K562 (cell line): ENCODE results near the gene NBEAL2. TPM values are rescaled to one million over a fixed set of nuclear protein-coding genes. Genes with fewer than 3 reads are reported as not detected.

Source experiments
- ARID4B ChIP-seq: sonication (generic); formaldehyde crosslinking; IDR thresholded peaks from 2 replicates; pipeline ENCODE4 v1.8.0; 2022; ENCODE audit warnings: mild to moderate bottlenecking, missing genetic modification reagents
- BRD4 ChIP-seq: fragments of 200-600 bp; sonication (generic); IDR thresholded peaks from 2 replicates; pipeline ENCODE4 v1.6.1; 2017; ENCODE audit warnings: inconsistent platforms
- CTCFL ChIP-seq: IDR thresholded peaks from 2 replicates; pipeline ENCODE4 v1.6.1; 2011; ENCODE audit warnings: borderline replicate concordance, low read depth, mild to moderate bottlenecking, moderate library complexity, low read length; ENCODE audit not compliant: insufficient read depth, poor library complexity, severe bottlenecking
- GABPB1 ChIP-seq: sonication (generic); formaldehyde crosslinking; IDR thresholded peaks from 2 replicates; pipeline ENCODE4 v1.8.0; 2022; ENCODE audit warnings: mild to moderate bottlenecking, missing genetic modification reagents
- KDM4B ChIP-seq, 2 experiments: fragments of 450-650 bp in 1 of 2; sonication (generic) in 1 of 2; IDR thresholded peaks; 2 replicates each; pipeline ENCODE4 v1.6.1; 2016 to 2017; ENCODE audit warnings: borderline replicate concordance in 2 of 2, antibody characterized with exemption in 1 of 2, low read depth in 1 of 2, mild to moderate bottlenecking in 1 of 2
- KDM5B ChIP-seq: fragments of 200-600 bp; sonication (generic); IDR thresholded peaks from 2 replicates; pipeline ENCODE4 v1.6.1; 2012; ENCODE audit warnings: low read depth, mild to moderate bottlenecking, moderate library complexity, low read length, control low read depth, inconsistent platforms; ENCODE audit not compliant: insufficient replicate concordance
- MTA1 ChIP-seq: fragments of 450-650 bp; IDR thresholded peaks from 2 replicates; pipeline ENCODE4 v1.6.1; 2017; ENCODE audit warnings: borderline replicate concordance
- POLR2A ChIP-seq: fragments of 450-650 bp; conservative IDR thresholded peaks from 2 replicates; pipeline ENCODE4 v1.6.1; 2016
- TEAD2 ChIP-seq: fragments of 450-650 bp; IDR thresholded peaks from 2 replicates; pipeline ENCODE4 v1.6.1; 2016; ENCODE audit warnings: missing genetic modification characterization, control low read depth, missing compliant biosample characterization
- ZBTB26 ChIP-seq: fragments of 450-650 bp; formaldehyde crosslinking; IDR thresholded peaks from 2 replicates; pipeline ENCODE4 v1.4.0; 2022; ENCODE audit warnings: missing genetic modification characterization
- ZBTB34 ChIP-seq: fragments of 250-450 bp; sonication (Bioruptor Pico); IDR thresholded peaks from 2 replicates; pipeline ENCODE4 v1.8.0; 2021; ENCODE audit warnings: mild to moderate bottlenecking, moderate library complexity
- ZNF121 ChIP-seq: sonication (generic); formaldehyde crosslinking; conservative IDR thresholded peaks from 2 replicates; pipeline ENCODE4 v1.8.0; 2022; ENCODE audit warnings: missing genetic modification reagents
- ZNF263 ChIP-seq: sonication (generic); formaldehyde crosslinking; IDR thresholded peaks from 2 replicates; pipeline ENCODE4 v1.8.0; 2022; ENCODE audit warnings: mild to moderate bottlenecking, missing genetic modification reagents, borderline replicate concordance
- ZNF639 ChIP-seq, 2 experiments: fragments of 200-800 bp in 1 of 2; sonication (Bioruptor generic) in 1 of 2; sonication (generic) in 1 of 2; formaldehyde crosslinking in 1 of 2; IDR thresholded peaks in 1 of 2; conservative IDR thresholded peaks in 1 of 2; 2 replicates each; pipeline versions ENCODE4 v1.5.0 to v1.6.1; 2016 to 2020; ENCODE audit warnings: missing compliant biosample characterization in 1 of 2, missing genetic modification characterization in 1 of 2, missing genetic modification reagents in 1 of 2
- polyA plus RNA-seq, 8 experiments: library from polyadenylated mRNA; depleted of rRNA in 4 of 8; stranded (reverse) in 5 of 8; unstranded in 3 of 8; fragments of >200 nt; fragmentation: Nextera tagmentation in 2 of 8; fragmentation: Illumina TruSeq in 1 of 8; extraction: Ambion mirVana in 2 of 8; extraction: Trizol in 1 of 8; gene quantifications; 2 replicates each; pipeline versions ENCODE4 v1.2.1 to v1.2.3, GENCODE V29; 2011 to 2014; ENCODE audit warnings: inconsistent platforms in 1 of 8, missing spikeins in 1 of 8
- total RNA-seq, 7 experiments: library from RNA; depleted of rRNA in 6 of 7; stranded (reverse); fragments of >200 nt in 6 of 7; fragmentation: Illumina TruSeq in 2 of 7; extraction: Trizol in 2 of 7; gene quantifications; 2 replicates each; pipeline versions ENCODE4 v1.2.1 to v1.2.3, GENCODE V29; 2011 to 2021; ENCODE audit warnings: low replicate concordance in 1 of 7

NBEAL2 gene
- total and polyA plus RNA-seq, 9 of the 15 experiments (the other 6 are each of a cell fraction or from before 2014, with no cell fraction given): 0.06 to 114 (median 29.6) TPM

- peak; percentile 48 for TF ChIP-seq CTCFL
- TF ChIP-seq BRD4: no peak
- TF ChIP-seq ZBTB26 (CRISPR knock-in tag): peak; percentile 85; the same call in 1 of the 2 replicates
- no peak for TF ChIP-seq ZNF121 (CRISPR knock-in tag)
- TF ChIP-seq GABPB1: peak; percentile 65
- TF ChIP-seq ZBTB34: no peak
- TF ChIP-seq TEAD2 (tag): peak; percentile 97
- peak; percentile 50; the same call in 1 of the 2 replicates for TF ChIP-seq MTA1
- peak; percentile 88 for TF ChIP-seq KDM5B
- TF ChIP-seq ZNF639 (CRISPR knock-in tag; conservative IDR thresholded peaks at IDR 0.05 in 1 of 2, IDR thresholded peaks at IDR 0.05 in 1 of 2): peak in 1 of 2 experiments; percentile 68; a peak in 2 of 4 replicates
- peak; percentile 58 for TF ChIP-seq ARID4B
- peak; percentile 99 for TF ChIP-seq POLR2A
- TF ChIP-seq KDM4B (IDR thresholded peaks at IDR 0.05; ENCODE audit: borderline replicate concordance in 2 of 2, low read depth in 1 of 2): peak in 1 of 2 experiments; percentile 93; a peak in 1 of 4 replicates
- peak; percentile 74; the same call in 1 of the 2 replicates for TF ChIP-seq ZNF263 (CRISPR knock-in tag)
Measured at GRCh38 chr3:46976326-46977190, 2.9 kb upstream of the NBEAL2 start, which contains the start of gene CCDC12 (continued).
